ENCODE results near the gene SLC22A23.
"Not testable (repeated sequence)": the region's sequence is repeated elsewhere in the genome, so short reads cannot be mapped to it uniquely, and the experiment has no call there.

Gene SLC22A23

DNA sequence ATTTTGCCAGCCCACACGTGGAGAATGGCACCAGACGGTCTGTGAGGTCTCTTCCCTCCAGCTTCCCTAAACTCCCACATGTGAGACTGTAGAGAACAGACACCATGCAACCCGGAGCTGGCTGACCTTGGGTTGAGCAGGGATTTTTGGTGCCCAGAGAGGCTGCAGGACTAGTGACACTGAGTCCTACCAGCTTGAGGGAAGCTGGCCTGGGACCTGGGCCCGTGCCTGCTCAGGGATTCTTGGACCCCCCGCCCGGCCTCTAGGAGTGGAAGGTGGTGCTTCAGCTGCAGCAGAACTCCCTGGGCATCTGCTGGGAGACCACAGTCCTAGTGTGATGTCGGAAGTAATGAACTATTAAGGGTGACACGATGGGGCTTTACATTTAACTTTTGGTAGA lies 194.9 kb downstream of the SLC22A23 start:
- DNase-seq (ENCODE audit: low read depth) = no peak

DNA sequence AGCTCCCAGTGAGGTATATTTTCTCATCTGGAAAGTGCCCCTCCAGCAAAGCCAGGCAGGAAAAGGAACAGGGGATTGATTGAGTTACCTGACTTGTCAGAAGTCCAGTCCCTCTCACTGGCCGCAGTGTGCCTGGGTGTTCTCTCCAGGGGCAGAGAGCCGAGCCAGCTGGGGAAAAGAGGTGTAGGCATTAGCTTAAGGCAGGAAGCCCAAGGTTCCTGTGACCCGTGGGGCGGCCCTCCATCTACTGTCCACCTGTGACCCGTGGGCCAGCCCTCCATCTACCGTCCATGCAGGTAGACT lies 195.4 kb downstream of the SLC22A23 start:
- no peak for DNase-seq (ENCODE audit: low read depth)

DNA sequence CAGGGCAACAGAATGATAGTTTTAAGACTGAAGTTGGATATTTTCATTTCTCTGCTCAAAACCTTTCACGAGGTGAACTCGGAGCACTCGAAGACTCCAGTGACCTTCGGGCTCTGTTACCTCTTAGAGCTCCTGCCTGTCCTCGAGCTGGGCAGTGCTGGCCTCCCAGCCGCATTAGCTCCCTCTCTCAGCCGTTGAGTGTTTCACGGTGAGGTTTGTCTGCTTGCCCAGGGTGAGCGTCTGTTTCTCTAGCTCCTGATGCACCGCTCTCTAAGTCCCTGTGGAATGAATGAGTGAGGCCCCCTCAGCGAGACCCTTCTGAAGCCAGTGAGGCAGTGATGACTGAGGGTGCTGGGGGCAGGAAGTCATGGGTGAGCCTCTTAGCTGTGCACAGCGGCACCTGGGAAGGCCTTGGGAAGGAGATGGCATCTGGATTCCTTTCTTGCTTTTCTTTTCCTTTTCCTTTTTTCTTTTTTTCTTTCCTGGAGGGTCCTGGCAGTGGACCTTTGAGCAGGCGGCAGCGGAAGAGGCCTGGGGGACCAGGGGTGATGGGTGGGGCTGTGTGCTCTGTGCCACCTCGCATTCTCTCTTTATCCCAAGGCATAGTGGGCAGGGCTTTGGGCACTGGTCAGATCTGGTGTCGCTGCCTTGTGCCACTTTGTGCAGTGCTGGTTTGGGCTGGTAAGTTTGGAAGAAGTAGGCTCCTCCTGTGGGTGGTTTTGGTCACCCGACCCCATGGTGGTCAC lies 195.9 kb downstream of the SLC22A23 start:
- DNase-seq (ENCODE audit: low read depth) = no peak

DNA sequence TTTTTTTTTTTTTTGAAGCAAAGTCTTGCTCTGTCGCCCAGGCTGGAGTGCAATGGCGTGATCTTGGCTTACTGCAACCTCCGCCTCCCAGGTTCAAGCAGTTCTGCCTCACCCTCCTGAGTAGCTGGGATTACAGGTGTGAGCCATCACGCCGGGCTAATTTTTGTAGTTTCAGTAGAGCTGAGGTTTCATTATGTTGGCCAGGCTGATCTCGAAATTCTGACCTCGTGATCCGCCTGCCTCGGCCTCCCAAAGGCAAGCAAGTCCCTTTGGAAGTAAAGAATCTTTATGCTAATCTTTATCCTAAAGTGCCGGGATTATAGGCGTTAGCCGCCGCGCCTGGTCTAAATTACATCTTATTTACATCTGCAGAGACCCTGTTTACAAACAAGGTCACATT lies 196.6 kb downstream of the SLC22A23 start:
- no peak for DNase-seq (ENCODE audit: low read depth)

DNA sequence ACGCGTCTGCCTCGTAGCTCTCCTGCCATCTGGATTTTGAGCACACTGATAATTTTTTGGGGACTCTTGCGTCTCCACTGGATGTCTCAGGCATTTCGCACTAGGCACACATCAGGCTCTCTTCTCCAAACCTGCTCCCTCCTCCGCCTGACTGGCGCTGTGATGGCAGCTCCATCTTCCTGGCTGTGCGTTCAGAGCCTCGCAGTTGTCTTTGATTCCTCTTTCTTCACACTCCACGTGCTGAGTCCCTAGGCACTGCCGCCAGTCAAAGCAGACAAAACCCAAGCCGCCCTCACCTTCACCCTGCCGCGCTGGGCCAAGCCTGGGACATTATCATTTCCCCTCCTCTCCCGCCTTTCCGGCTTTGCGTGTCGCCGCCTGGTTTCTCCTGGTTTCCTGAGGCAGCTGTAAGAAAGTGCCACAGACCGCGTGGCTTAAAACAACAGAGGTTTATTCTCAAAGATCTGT lies 197.3 kb downstream of the SLC22A23 start:
- DNase-seq (ENCODE audit: low read depth) = peak; percentile 14

DNA sequence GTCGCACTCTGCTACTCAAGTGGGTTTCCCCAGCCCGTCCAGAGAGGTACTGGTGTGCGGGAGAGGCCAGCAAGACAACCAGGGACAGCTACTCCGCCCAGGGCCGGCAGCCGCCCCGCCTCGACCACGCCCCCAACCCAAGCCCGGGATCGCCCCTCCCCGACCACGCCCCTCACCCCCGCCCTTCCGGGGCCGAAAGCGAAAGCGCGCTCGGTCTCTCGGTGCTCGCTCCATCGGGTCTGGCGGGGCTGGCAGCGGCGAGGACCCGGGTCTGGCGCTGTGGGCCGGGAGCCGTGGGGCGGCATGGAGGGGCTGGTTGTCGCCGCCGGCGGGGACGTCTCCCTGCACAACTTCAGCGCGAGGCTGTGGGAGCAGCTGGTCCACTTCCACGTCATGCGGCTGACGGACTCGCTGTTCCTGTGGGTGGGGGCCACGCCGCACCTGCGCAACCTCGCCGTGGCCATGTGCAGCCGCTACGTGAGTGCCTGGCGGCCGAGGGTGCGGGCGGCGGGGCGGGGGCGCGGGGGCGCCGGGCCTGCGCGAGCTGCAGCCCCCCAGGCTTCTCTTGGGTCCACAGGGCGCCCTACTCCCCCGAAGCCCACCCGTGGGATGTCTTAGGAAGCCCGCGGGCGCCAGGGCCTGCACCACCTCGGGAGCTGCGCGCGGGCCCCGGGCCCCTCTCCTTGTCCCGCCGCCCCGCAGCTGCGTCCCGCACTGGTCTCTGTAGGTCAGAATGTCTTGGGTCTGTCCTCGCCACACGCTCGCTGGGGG lies 197.9 kb downstream of the SLC22A23 start, which contains the start of gene PSMG4:
TSS of gene PSMG4 (plus strand) at position 228 of the 771 bp plus-strand sequence. CDS start at position 304, 76 bp downstream.
- DNase-seq (ENCODE audit: low read depth) = peak; percentile 91

DNA sequence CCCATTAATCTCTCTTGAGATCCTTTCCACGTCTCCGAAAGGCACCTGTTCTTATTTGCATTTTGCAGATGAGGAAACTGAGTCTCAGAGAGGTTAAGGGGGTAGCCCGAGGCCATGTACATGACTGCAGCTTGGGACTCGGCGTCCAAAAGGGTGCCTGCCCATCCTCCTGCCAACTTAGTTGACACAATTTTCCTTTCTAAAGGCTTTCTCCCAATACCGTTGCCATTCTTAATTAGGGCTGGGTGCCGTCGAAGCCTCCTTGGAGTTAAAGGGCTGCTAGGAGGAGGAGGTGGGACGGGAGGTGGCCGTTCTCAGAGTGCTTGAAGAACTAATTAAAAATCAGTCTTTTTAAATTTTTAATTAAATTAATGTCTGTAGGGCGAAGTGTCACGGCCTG lies 198.6 kb downstream of the SLC22A23 start:
- DNase-seq (ENCODE audit: low read depth) = no peak

DNA sequence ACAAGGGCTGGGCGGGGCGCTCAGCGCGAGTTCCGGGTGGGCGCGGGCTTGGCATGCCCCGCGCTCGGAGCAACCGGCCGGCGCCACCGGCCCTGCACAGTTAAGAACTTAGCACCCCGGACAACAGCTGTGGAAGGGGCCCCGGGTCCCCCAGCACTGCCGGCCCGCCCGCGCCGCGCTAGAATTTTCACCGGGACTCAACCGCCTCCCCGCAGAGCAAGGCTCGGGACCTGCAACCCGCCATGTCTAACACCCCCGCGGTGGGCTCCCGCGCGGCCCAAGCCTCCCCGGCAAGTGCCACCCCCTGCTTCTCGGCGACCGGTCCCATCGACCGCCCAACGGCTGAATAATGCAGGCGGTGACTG lies 203.3 kb downstream of the SLC22A23 start:
- no peak for DNase-seq (ENCODE audit: low read depth)

DNA sequence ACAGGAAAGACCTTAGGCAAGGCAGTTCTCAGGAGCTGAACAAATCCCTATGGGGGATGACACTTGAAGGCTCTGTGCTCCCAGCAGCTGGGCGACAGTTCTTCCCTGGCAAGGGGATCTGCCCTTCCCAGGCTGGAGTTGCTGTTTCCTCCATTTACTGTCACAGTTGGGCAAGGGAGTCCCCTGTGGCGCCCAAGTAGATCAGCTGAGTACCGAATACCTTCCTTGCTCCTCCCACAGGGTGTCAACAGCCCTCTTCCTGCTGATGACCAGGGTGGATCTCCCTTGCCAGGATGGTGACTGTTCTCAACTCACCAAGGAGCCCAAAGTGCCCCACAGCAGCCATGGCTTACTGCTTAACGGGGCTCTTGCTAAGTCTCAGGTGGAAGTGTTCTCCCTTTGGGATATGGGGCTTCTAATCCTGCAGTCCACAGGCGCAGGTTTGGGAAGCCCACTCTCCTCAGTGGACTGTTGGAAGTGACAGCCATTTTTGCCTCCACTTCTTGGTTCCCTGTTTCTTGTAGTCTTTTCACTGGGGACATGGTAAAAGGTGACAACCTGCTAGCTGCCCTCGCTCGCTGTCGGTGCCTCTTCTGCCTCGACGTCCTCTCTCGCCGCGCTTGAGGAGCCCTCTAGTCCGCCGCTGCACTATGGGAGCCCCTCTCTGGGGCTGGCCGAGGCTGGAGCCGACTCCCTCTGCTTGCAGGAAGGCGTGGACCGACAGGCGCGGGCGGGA lies 203.8 kb downstream of the SLC22A23 start:
- no peak for DNase-seq (ENCODE audit: low read depth)

DNA sequence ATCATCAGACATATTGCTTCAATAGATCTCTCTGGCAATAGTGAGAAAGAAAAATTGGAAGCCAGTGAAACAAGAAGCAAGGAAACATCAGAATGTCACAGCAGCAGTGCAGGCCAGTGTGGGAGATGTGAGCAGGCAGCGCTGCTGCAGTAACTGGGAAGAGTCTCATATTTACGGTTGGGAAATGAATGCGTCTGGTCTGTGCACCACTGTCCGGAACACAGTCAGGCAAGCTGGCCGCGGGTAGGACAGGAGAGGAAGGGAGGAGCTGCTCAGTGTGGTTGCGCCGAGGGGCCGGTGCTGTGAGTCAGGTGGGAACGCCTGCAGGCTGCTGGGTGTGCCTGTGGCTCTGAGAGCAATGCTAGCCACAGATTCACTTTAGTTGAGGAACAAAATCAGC lies 204.5 kb downstream of the SLC22A23 start:
- DNase-seq (ENCODE audit: low read depth) = no peak

DNA sequence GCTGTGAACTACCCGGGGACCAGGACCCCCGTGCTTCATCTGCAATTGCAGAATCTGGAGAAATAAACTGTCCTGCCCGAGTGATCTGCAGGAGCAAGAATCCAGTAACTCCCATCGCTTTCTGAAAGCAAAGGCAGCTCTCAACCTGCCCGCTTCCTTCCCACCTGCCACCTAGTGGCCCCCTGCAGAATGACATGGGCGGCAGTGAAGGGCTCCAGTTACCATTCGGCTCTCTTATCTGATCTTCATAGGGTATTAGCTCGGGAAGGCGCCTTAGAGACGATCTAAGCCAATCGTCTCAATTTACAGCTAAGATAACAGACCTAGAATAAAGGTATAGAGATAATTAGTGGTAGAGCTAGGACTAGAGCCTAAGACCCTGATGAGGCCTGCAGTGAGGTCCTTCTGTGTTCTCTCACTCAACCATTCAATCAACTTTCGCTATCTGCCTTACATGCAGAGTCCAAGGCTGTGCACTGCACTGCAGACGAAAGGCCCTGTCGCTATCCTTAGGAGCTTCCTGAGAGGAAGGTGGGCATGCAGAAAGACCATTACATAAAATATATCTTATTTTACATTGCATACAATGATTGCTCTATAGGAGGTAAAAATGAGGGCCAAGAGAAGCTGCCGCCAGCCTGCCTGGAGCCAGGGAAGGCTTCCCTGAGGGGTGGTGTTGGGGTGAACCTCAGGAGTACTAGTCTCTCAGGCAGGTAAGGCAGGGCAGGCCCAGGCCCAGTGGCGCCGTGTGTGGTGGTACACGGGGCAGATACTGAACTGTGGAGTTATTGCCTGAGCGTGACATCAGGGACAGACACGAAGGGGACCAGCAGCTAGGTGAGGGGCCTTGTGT lies 205.2 kb downstream of the SLC22A23 start:
- peak; percentile 73 for DNase-seq (ENCODE audit: low read depth)

DNA sequence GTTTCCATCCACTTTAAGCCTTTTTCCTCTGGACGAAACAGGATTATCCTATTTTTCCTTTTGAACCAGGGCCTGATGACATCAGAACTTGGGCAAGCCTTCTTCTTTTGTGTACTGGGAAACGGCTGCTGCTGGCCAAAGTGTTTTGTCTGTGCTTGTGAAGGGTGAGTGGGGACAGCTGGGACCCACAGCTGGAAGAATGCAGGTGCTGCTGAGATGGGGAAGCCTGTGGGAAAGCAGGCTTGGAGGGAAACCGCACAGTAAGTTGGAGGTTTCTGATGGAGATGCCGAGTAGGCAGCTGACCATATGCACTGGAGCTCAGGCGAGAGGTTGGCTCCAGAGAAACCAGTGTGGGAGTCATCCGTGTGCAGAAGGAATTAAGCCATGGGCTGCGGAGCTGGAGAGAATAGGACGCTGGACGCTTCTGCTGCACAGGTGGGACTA lies 206.6 kb downstream of the SLC22A23 start:
- DNase-seq (ENCODE audit: low read depth) = no peak

DNA sequence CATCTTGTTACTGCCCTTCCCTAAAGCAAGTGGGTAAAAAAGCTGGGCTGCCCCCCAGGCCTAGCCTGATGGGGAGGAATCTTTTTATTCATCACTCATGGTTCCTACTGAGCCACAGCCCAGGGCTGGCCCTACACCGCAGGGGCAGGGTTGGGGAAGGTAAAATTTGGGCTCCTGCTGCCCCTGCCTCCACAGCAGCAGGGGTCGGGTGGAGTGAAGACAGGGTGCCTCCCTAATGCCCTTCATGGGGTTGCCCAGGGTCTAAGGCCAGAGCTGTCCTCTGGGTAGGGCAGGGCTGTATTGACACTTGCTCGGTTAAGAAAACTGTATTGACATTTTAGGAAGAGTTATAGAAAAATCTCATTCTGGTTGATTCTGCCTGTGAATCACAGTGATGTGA lies 207.0 kb downstream of the SLC22A23 start:
- DNase-seq (ENCODE audit: low read depth) = no peak

DNA sequence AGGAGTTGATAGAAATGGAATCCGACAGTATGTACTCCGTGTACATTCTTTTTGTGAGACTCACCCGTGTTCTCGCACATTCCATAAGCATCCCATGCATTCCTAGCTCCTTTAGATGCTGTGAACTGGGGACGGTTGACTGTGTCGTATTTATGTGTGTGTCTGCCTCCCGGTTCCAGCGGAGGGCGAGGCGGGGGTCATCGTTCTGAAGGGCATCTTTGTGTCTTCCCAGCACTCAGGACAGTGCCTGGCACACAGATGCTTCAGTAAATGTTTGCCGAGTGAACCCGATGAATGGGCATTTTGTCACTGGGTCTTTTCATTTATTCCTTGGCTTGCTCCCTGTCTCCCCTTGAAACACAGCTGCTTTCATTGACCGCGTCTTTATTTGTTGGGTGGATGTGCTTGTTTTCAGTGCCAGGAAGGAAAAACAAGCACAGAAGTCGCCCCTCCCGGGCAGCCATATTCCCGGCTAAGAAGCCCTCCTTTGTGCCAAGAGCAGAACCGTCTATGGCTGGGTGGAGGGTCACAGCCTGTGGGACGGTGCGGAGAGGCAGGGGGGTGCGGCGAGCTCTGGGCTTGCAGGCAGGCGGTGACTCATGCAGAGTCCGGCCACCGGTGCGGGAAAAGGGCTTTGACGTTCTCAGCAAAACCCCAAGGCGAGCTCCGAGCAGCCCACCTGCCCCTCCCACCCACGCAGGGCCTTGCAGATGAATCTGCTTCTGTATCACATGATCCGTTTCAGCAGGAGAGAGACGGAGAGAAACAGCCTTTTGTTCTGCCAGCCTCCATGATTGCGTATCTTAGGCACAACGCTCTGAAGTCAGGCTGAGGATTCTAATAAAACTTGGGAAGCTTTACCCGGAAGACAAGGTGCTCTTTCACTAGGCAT lies 209.3 kb downstream of the SLC22A23 start:
- DNase-seq (ENCODE audit: low read depth) = no peak

DNA sequence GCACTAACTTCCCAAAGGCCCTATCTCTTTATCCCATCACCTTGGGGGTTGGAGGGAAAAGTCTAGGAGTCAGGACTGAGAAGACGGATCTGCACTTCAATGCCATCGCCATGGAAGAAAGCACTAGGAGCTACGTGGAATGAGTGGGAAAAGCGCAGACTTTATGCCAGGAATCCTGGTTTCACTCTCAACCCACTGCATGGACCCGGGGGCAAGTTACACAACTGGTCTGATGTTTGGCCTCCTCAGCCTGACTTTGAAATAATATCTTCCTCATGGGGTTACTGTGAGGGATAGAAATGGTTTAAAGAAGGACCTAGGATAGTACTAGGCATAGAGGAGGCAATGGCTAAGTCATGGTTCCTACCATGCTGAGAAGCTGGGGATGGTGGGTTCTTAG lies 211.6 kb downstream of the SLC22A23 start:
- no peak for DNase-seq (ENCODE audit: low read depth)

DNA sequence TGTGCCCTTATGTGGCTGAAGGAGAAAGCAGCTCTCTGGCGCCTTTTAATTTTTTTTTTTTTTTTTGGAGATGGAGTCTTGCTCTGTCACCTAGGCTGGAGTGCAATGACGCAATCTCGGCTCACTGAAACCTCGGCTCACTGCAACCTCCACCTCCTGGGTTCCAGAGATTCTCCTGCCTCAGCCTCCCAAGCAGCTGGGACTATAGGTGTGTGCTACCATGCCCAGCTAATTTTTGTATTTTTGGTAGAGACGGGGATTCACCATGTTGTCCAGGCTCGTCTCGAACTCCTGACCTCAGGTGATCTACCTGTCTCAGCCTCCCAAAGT lies 212.1 kb downstream of the SLC22A23 start:
- DNase-seq (ENCODE audit: low read depth) = not testable (repeated sequence)

DNA sequence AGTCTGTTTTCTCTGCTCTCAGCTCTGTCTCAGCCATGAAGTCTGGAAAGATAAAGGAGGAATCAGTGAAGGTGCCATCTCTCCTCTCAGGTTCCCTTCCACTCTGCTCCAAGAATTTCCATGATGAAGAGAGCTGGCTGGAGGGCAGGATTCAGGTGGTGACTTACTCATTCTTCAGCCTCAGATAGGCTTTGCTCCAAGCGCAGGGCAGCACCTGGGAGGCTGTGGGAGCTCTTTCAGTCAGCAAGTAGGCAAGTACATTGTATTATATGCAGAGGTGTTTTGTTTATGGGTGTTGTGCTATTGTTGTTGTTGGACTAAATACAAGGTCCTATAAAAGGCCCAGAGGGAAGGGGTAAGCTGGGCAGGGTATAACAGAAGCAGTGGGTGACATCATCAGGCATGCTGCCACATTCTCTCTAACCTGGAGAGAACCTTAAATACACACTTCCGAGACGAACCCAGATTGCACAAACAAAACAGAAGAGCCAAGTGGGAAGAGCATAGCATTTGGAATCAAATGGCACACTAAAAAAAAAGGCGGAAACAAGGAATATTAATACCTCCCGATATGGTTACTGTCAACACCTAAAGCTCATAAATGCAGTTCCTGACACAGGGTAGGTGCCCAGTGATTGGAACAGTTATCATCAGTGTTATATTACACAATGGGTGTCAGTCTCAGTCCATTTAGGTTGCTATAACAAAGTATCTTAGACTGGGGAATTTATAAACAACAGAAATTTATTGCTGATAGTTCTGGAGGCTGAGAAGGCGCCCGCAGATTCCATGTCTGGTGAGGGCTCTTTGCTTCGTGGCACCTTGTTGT lies 212.6 kb downstream of the SLC22A23 start:
- no peak for DNase-seq (ENCODE audit: low read depth)

DNA sequence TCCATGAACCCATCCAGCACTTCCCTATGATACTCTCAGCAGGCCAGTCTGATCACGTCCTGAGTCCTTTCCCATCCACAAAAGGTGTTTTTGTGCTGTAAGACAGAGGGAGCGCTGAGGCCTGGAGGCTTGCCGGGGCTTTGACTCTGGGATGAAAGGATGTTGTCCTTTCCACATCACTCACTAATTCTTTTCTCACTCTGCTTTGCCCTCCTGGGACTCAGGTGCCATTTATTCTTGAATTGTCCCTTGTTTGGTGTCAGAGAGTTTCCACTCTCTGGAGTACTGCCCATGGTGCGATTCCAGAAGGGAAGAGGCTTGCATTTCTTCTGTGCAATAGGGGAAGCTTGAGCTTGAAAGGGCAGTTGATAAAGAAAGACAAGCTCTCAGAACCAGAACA lies 214.1 kb downstream of the SLC22A23 start:
- no peak for DNase-seq (ENCODE audit: low read depth)

DNA sequence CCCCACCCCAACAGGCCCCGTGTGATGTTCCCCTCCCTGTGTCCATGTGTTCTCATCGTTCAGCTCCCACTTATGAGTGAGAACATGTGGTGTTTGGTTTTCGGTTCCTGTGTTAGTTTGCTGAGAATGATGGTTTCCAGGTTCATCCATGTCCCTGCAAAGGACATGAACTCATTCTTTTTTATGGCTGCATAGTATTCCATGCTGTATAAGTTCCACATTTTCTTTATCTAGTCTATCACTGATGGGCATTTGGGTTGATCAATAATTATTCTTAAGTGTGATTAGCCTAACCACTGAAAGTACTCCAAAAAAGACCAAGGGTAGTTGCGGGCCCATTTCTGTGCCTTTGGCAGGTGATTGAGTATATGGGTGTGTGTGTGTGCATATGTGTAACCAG lies 215.1 kb downstream of the SLC22A23 start:
- not testable (repeated sequence) for DNase-seq (ENCODE audit: low read depth)

DNA sequence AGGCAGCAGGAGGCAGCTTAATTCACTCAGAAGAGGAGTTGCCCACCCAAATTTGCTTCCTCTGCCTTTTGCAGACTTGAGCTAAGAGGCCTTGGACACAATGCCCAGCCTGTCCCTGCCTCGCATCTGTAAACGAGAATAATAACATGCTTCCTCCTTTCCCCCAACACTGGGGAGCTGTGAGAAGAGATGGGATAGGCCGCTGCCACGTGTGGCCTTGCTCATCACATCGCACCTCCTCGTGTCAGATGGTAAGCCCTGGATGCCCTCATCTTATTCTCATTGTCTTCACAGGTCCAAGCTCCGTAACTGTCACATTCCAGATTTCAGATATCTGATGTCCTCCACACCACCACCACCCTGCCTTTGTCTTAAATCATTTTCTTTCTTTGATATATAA lies 216.3 kb downstream of the SLC22A23 start:
- DNase-seq (ENCODE audit: low read depth) = no peak
